Measurements from ENCODE around the gene SORCS2.

SORCS2 gene

GRCh38 chr4:7481227-7481626 is 288.9 kb downstream of the SORCS2 start:
- CTCF ChIA-PET = no interaction called here

DNA sequence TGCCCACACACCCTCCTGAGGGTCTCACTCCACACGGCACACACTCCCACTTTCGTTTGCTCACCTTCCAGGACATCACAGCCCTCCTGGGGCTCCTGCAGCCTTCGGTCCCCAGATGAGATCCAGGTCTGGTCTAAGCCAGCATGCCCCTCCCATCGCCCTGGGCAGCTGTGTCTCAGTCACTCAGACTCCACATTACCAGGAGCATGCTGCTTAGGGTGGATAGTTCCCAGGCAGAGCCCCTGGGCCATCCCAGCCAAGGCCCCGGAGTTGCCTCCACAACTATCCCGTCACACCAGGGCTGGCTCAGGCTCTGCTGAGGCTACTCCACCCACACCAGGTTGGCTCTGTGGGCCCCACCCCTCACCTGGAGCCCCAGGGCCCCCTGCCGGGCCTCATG is 292.8 kb downstream of the SORCS2 start:
- H3K4me3 ChIP-seq (ENCODE audit: low read depth, low read length) = no peak overlapping the region
- TF ChIP-seq, protein P1, sequence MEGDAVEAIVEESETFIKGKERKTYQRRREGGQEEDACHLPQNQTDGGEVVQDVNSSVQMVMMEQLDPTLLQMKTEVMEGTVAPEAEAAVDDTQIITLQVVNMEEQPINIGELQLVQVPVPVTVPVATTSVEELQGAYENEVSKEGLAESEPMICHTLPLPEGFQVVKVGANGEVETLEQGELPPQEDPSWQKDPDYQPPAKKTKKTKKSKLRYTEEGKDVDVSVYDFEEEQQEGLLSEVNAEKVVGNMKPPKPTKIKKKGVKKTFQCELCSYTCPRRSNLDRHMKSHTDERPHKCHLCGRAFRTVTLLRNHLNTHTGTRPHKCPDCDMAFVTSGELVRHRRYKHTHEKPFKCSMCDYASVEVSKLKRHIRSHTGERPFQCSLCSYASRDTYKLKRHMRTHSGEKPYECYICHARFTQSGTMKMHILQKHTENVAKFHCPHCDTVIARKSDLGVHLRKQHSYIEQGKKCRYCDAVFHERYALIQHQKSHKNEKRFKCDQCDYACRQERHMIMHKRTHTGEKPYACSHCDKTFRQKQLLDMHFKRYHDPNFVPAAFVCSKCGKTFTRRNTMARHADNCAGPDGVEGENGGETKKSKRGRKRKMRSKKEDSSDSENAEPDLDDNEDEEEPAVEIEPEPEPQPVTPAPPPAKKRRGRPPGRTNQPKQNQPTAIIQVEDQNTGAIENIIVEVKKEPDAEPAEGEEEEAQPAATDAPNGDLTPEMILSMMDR (IDR thresholded peaks at IDR 0.05; ENCODE audit: insufficient read depth, low read length, missing control alignments) = no peak
- no peak for DNase-seq (ENCODE audit: low read depth, low spot score)
- POLR2A ChIA-PET = no interaction called here
- CTCF ChIA-PET = no interaction called here

More at GRCh38 chr4:7481227-7481626, 288.9 kb downstream of the SORCS2 start:
- POLR2A ChIA-PET = no interaction called here
- TF ChIP-seq, protein P1 (IDR thresholded peaks at IDR 0.05; ENCODE audit: insufficient read depth, low read length, missing control alignments) = no peak
- H3K4me3 ChIP-seq (ENCODE audit: low read depth, low read length) = no peak overlapping the region
- no peak for DNase-seq (ENCODE audit: low read depth, low spot score)

DNA sequence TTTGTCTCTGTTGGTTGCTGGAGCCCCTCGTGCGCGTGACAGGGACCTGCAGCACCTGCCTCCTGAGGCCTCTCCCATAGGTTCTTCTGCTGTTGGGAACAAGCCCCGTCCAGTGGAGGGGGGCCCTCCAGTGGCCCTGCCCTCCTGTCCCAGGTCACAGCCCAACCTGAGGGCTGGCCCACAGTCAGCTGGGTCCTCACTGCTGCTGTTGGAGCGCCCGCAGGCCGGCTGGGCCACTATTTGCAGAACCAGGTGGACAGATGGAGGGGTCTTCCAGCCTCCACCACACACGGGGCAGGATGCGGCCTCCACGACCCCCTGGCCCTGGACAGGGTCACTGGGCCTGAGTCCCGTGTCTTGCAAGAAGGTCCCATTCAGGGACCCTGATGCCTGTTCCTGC is 293.8 kb downstream of the SORCS2 start:
- CTCF ChIA-PET = no interaction called here
- TF ChIP-seq, protein P1 (IDR thresholded peaks at IDR 0.05; ENCODE audit: insufficient read depth, low read length, missing control alignments) = no peak
- H3K4me3 ChIP-seq (ENCODE audit: low read depth, low read length) = no peak overlapping the region
- POLR2A ChIA-PET = no interaction called here
- DNase-seq (ENCODE audit: low read depth, low spot score) = no peak

GRCh38 chr4:7487502-7487901 is 295.2 kb downstream of the SORCS2 start:
- POLR2A ChIA-PET = no interaction called here
- no peak overlapping the region for H3K4me3 ChIP-seq (ENCODE audit: low read depth, low read length)
- no peak for DNase-seq (ENCODE audit: low read depth, low spot score)
- TF ChIP-seq, protein P1 (IDR thresholded peaks at IDR 0.05; ENCODE audit: insufficient read depth, low read length, missing control alignments) = no peak
- CTCF ChIA-PET = no interaction called here

- POLR2A ChIA-PET = no interaction called here
- DNase-seq (ENCODE audit: low read depth, low spot score) = no peak
- TF ChIP-seq, protein P1 (IDR thresholded peaks at IDR 0.05; ENCODE audit: insufficient read depth, low read length, missing control alignments) = no peak
- H3K4me3 ChIP-seq (ENCODE audit: low read depth, low read length) = no peak overlapping the region
- CTCF ChIA-PET = no interaction called here
These were observed 295.8 kb downstream of the SORCS2 start for GRCh38 chr4:7487998-7488671.

DNA sequence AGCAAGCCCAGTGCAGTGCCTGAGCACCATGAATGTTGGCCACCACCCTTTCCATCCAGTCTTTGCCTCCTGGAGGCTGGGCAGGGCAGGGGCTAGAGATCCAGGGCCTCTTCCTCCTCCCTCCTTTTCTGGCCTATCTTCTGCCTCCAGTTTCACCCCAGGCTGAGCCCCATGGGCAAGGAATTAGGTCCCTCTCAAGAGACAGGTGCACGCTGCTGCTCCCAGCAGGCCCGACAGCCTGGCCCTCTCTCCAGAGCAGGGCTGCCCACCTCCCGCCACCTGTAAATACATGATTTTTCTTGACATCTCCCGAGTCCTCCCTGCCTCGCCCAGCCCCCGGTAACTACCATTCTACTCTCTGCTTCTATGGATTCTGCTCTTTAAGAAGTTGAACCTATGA is 299.6 kb downstream of the SORCS2 start:
- CTCF ChIA-PET = no interaction called here

More for the DNA sequence above, 299.6 kb downstream of the SORCS2 start:
- POLR2A ChIA-PET = no interaction called here
- TF ChIP-seq, protein P1 (IDR thresholded peaks at IDR 0.05; ENCODE audit: insufficient read depth, low read length, missing control alignments) = no peak
- no peak overlapping the region for H3K4me3 ChIP-seq (ENCODE audit: low read depth, low read length)
- DNase-seq (ENCODE audit: low read depth, low spot score) = no peak
